Stimulated activated naive B cell treated with anti-CD40 and anti-IgM and Interleukin-4, amounts not matched to agents 10 μg/mL and 1 μg/mL and 100 μg/mL, for 72 hours (primary cell): ENCODE results near the gene NBAS.
A peak's percentile ranks its signal among the peaks of the same experiment; 100 is the strongest.

Experiments
- ATAC-seq, 2 donors: fragments of 150-1000 bp; cut with Tn5 transposase; replicated peaks; 2 replicates each; pipeline ENCODE4 v1.10.0; 2021; ENCODE audit warnings: moderate library complexity in 1 of 2
- DNase-seq: peaks from one replicate; pipeline ENCODE4 v3.0.0; 2021
- H3K27ac Mint-ChIP-seq: one replicate; pipeline ENCODE4 v1.8.0; 2022; ENCODE audit warnings: mild to moderate bottlenecking, mixed read lengths
- H3K27me3 Mint-ChIP-seq, 2 donors: one replicate each; pipeline ENCODE4 v1.8.0; 2022; ENCODE audit warnings: mixed read lengths in 2 of 2
- H3K36me3 Mint-ChIP-seq, 2 donors: one replicate each; pipeline ENCODE4 v1.8.0; 2022; ENCODE audit warnings: mixed read lengths in 2 of 2, mild to moderate bottlenecking in 1 of 2
- H3K4me1 Mint-ChIP-seq, 2 donors: one replicate each; pipeline ENCODE4 v1.8.0; 2022; ENCODE audit warnings: mixed read lengths in 2 of 2, mild to moderate bottlenecking in 1 of 2
- H3K4me3 Mint-ChIP-seq, 2 donors: one replicate each; pipeline ENCODE4 v1.8.0; 2022; ENCODE audit warnings: mild to moderate bottlenecking in 2 of 2, mixed read lengths in 2 of 2, moderate library complexity in 1 of 2
- H3K9me3 Mint-ChIP-seq, 2 donors: one replicate each; pipeline ENCODE4 v1.8.0; 2022; ENCODE audit warnings: mixed read lengths in 2 of 2, mild to moderate bottlenecking in 1 of 2

Gene NBAS

GRCh38 chr2:15596350-15596749 is 35.2 kb upstream of the NBAS start:
- no peak for ATAC-seq
- H3K27ac Mint-ChIP-seq: no peak overlapping the region
- DNase-seq: no peak
- no peak overlapping the region for H3K4me3 Mint-ChIP-seq
- H3K4me1 Mint-ChIP-seq: peaks cover 5 to 20% of the 10 kb centered on the region in 2 donors
- H3K9me3 Mint-ChIP-seq: no peaks in the 10 kb centered on the region
- H3K27me3 Mint-ChIP-seq: no peaks in the 10 kb centered on the region
- peaks cover 36 to 41% of the 10 kb centered on the region in 2 donors for H3K36me3 Mint-ChIP-seq

GRCh38 chr2:15595936-15596335 is 34.8 kb upstream of the NBAS start:
- Mint-ChIP-seq H3K4me1 (peaks cover 9 to 24% of the 10 kb centered on the region in 2 donors), H3K4me3 (no peak overlapping the region), H3K27me3 (no peaks in the 10 kb centered on the region), H3K36me3 (peaks cover 34 to 36% of the 10 kb centered on the region in 2 donors), H3K9me3 (no peaks in the 10 kb centered on the region), H3K27ac (no peak overlapping the region)
- ATAC-seq: no peak
- DNase-seq: no peak

GRCh38 chr2:15595342-15595905 is 34.3 kb upstream of the NBAS start:
- ATAC-seq (no peak), DNase-seq (no peak)
- H3K27me3 Mint-ChIP-seq: no peaks in the 10 kb centered on the region
- no peak overlapping the region for H3K27ac Mint-ChIP-seq
- no peaks in the 10 kb centered on the region for H3K9me3 Mint-ChIP-seq
- H3K36me3 Mint-ChIP-seq: peaks cover 31 to 32% of the 10 kb centered on the region in 2 donors
- H3K4me3 Mint-ChIP-seq: no peak overlapping the region
- peaks cover 10 to 29% of the 10 kb centered on the region in 2 donors for H3K4me1 Mint-ChIP-seq

- H3K9me3 Mint-ChIP-seq: no peaks in the 10 kb centered on the region
- H3K27ac Mint-ChIP-seq: peak overlapping the region; percentile 25
- H3K27me3 Mint-ChIP-seq: no peaks in the 10 kb centered on the region
- H3K4me1 Mint-ChIP-seq: peaks cover 10 to 29% of the 10 kb centered on the region in 2 donors
- peaks cover 28 to 30% of the 10 kb centered on the region in 2 donors for H3K36me3 Mint-ChIP-seq
- no peak overlapping the region for H3K4me3 Mint-ChIP-seq
- no peak for ATAC-seq
- DNase-seq: no peak
Observed at GRCh38 chr2:15594291-15595256, 33.4 kb upstream of the NBAS start.

- ATAC-seq (no peak), DNase-seq (no peak)
- Mint-ChIP-seq H3K36me3 (peaks cover 28 to 33% of the 10 kb centered on the region in 2 donors), H3K4me3 (peak overlapping the region; percentile 95 to 97), H3K9me3 (no peaks in the 10 kb centered on the region), H3K27me3 (no peaks in the 10 kb centered on the region), H3K4me1 (peaks cover 10 to 29% of the 10 kb centered on the region in 2 donors), H3K27ac (peak overlapping the region; percentile 51)
Observed at GRCh38 chr2:15593327-15593705, 32.2 kb upstream of the NBAS start.

- ATAC-seq: peak; percentile 92 to 95
- DNase-seq: peak; percentile 86
- Mint-ChIP-seq H3K27ac (peak within 1 kb of the TSS; percentile 98), H3K36me3 (peaks cover 19 to 27% of the 10 kb centered on the region in 2 donors), H3K27me3 (no peaks in the 10 kb centered on the region), H3K9me3 (no peaks in the 10 kb centered on the region), H3K4me1 (peaks cover 10 to 29% of the 10 kb centered on the region in 2 donors), H3K4me3 (peak within 1 kb of the TSS; percentile 95 to 97)
Observed at GRCh38 chr2:15591692-15592463, 30.7 kb upstream of the NBAS start, which contains the start of gene DDX1. Gene DDX1, plus strand, starts transcription at chr2:15591868. Its CDS starts 66 bp downstream, at chr2:15591934.

- no peaks in the 10 kb centered on the region for H3K9me3 Mint-ChIP-seq
- DNase-seq (no peak), ATAC-seq (no peak)
- H3K36me3 Mint-ChIP-seq: peaks cover 17 to 24% of the 10 kb centered on the region in 2 donors
- peak overlapping the region; percentile 95 to 97 for H3K4me3 Mint-ChIP-seq
- H3K27me3 Mint-ChIP-seq: no peaks in the 10 kb centered on the region
- peaks cover 10 to 29% of the 10 kb centered on the region in 2 donors for H3K4me1 Mint-ChIP-seq
- peak overlapping the region; percentile 98 for H3K27ac Mint-ChIP-seq
Observed at GRCh38 chr2:15591373-15591691, 30.2 kb upstream of the NBAS start.

GRCh38 chr2:15588329-15588919 is 27.3 kb upstream of the NBAS start:
- peaks cover 4 to 18% of the 10 kb centered on the region in 2 donors for H3K36me3 Mint-ChIP-seq
- H3K27ac Mint-ChIP-seq: no peak overlapping the region
- no peak overlapping the region for H3K4me3 Mint-ChIP-seq
- no peak for ATAC-seq
- peaks cover 7 to 19% of the 10 kb centered on the region in 2 donors for H3K4me1 Mint-ChIP-seq
- H3K9me3 Mint-ChIP-seq: no peaks in the 10 kb centered on the region
- DNase-seq: no peak
- H3K27me3 Mint-ChIP-seq: peaks cover 0 to 6% of the 10 kb centered on the region in 2 donors

GRCh38 chr2:15584767-15585469 is 23.8 kb upstream of the NBAS start:
- Mint-ChIP-seq H3K36me3 (peaks cover 0 to 18% of the 10 kb centered on the region in 2 donors), H3K27ac (no peak overlapping the region), H3K9me3 (no peaks in the 10 kb centered on the region), H3K4me1 (peaks cover 2 to 13% of the 10 kb centered on the region in 2 donors), H3K27me3 (peaks cover 0 to 6% of the 10 kb centered on the region in 2 donors), H3K4me3 (no peak overlapping the region)
- no peak for DNase-seq
- ATAC-seq: no peak

- ATAC-seq (no peak), DNase-seq (no peak)
- H3K4me1 Mint-ChIP-seq: peaks cover 2 to 13% of the 10 kb centered on the region in 2 donors
- H3K9me3 Mint-ChIP-seq: no peaks in the 10 kb centered on the region
- no peak overlapping the region for H3K27ac Mint-ChIP-seq
- peaks cover 0 to 6% of the 10 kb centered on the region in 2 donors for H3K27me3 Mint-ChIP-seq
- no peak overlapping the region for H3K4me3 Mint-ChIP-seq
- H3K36me3 Mint-ChIP-seq: peaks cover 0 to 15% of the 10 kb centered on the region in 2 donors
Observed at GRCh38 chr2:15584316-15584715, 23.2 kb upstream of the NBAS start.

GRCh38 chr2:15583826-15584225 is 22.7 kb upstream of the NBAS start:
- H3K4me3 Mint-ChIP-seq: no peak overlapping the region
- H3K27ac Mint-ChIP-seq: no peak overlapping the region
- peaks cover 0 to 6% of the 10 kb centered on the region in 2 donors for H3K27me3 Mint-ChIP-seq
- no peak for ATAC-seq
- H3K9me3 Mint-ChIP-seq: no peaks in the 10 kb centered on the region
- DNase-seq: no peak
- H3K36me3 Mint-ChIP-seq: peaks cover 0 to 10% of the 10 kb centered on the region in 2 donors
- peaks cover 2 to 13% of the 10 kb centered on the region in 2 donors for H3K4me1 Mint-ChIP-seq

- peaks cover 2 to 13% of the 10 kb centered on the region in 2 donors for H3K4me1 Mint-ChIP-seq
- peaks cover 0 to 6% of the 10 kb centered on the region in 2 donors for H3K27me3 Mint-ChIP-seq
- ATAC-seq: peak in 1 of 2 donors; percentile 51
- no peak for DNase-seq
- H3K36me3 Mint-ChIP-seq: peaks cover 0 to 10% of the 10 kb centered on the region in 2 donors
- peak overlapping the region in 1 of 2 donors; percentile 12 for H3K4me3 Mint-ChIP-seq
- no peak overlapping the region for H3K27ac Mint-ChIP-seq
- no peaks in the 10 kb centered on the region for H3K9me3 Mint-ChIP-seq
Observed at GRCh38 chr2:15582710-15583357, 21.7 kb upstream of the NBAS start.

GRCh38 chr2:15580451-15580850 is 19.3 kb upstream of the NBAS start:
- Mint-ChIP-seq H3K27ac (no peak overlapping the region), H3K9me3 (no peaks in the 10 kb centered on the region), H3K27me3 (peaks cover 4 to 11% of the 10 kb centered on the region in 2 donors), H3K4me3 (no peak overlapping the region), H3K4me1 (peaks cover 2 to 13% of the 10 kb centered on the region in 2 donors), H3K36me3 (peaks cover 0 to 6% of the 10 kb centered on the region in 2 donors)
- no peak for ATAC-seq
- DNase-seq: no peak
